Activated T-cell treated with anti-CD3 and anti-CD28 coated beads, Interleukin-2, amount 50 U/mL, for 72 hours (primary cell): ENCODE data around the gene TFAM. TPM values are rescaled to one million over a fixed set of nuclear protein-coding genes. Genes with fewer than 3 reads are reported as not detected.

Experiments
- ATAC-seq, 2 donors: fragments of 150-1000 bp; cut with Tn5 transposase; replicated peaks in 1 of 2; 2 replicates each; pipeline ENCODE4 v1.10.0; 2021; ENCODE audit warnings: moderate library complexity in 2 of 2, mild to moderate bottlenecking in 1 of 2
- DNase-seq, 2 donors: peaks; one replicate each; pipeline ENCODE4 v3.0.0; 2021 to 2022; ENCODE audit warnings: mixed read lengths in 1 of 2
- H3K27ac Mint-ChIP-seq: one replicate; pipeline ENCODE4 v1.8.0; 2022; ENCODE audit warnings: mild to moderate bottlenecking, moderate library complexity, mixed read lengths
- H3K27me3 Mint-ChIP-seq: one replicate; pipeline ENCODE4 v1.8.0; 2022; ENCODE audit warnings: low read depth, mixed read lengths
- H3K36me3 Mint-ChIP-seq, 2 donors: one replicate each; pipeline ENCODE4 v1.8.0; 2022; ENCODE audit warnings: mixed read lengths in 2 of 2, mild to moderate bottlenecking in 1 of 2; ENCODE audit not compliant: insufficient read depth in 2 of 2
- H3K4me1 Mint-ChIP-seq: one replicate; pipeline ENCODE4 v1.8.0; 2022; ENCODE audit warnings: low read depth, mixed read lengths
- H3K4me3 Mint-ChIP-seq, 2 donors: one replicate each; pipeline ENCODE4 v1.8.0; 2022; ENCODE audit warnings: mild to moderate bottlenecking in 2 of 2, mixed read lengths in 2 of 2, moderate library complexity in 2 of 2
- H3K9me3 Mint-ChIP-seq, 2 donors: one replicate each; pipeline ENCODE4 v1.8.0; 2022; ENCODE audit warnings: mixed read lengths in 2 of 2
- total RNA-seq, 2 donors: library from RNA; stranded (reverse); gene quantifications; one replicate each; pipeline ENCODE4 v1.2.3, GENCODE V29; 2022

The TFAM gene
- 10 to 100 TPM; 72.4 to 89.8 TPM for total RNA-seq

GRCh38 chr10:58384999-58385783 is at the start of gene TFAM:
TFAM (plus strand) TSS chr10:58385410; CDS start chr10:58385548, 138 bp downstream.
- DNase-seq (peak; percentile 96 to 97), ATAC-seq (peak; percentile 93 to 94)
- H3K27me3 Mint-ChIP-seq: no peaks in the 10 kb centered on the region
- H3K9me3 Mint-ChIP-seq: no peaks in the 10 kb centered on the region
- H3K4me1 Mint-ChIP-seq: peaks cover 56% of the 10 kb centered on the region
- peak within 1 kb of the TSS; percentile 98 for H3K27ac Mint-ChIP-seq
- peak within 1 kb of the TSS; percentile 97 to 98 for H3K4me3 Mint-ChIP-seq
- peaks cover 3 to 18% of the 10 kb centered on the region in 2 donors for H3K36me3 Mint-ChIP-seq

DNA sequence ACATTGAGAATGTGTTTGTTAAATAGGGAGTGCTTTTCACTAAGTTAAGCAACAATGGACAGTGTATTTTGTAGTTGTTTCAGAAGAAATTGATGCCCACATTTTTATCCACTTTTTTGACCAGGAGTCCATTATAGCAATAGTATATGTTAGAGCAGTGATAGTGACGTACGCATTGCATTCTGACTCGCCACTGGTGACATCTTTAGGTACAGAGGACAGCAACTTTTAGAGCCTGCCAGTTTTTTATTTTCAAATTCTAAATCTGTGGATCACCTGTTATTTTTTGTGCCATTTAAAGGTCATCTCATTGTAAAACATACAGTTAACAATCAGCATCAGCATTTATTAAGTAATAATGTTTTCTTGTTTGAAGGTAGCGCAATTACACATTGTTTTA is 49.0 kb upstream of the TFAM start:
- H3K36me3 Mint-ChIP-seq: peaks cover 4 to 9% of the 10 kb centered on the region in 2 donors
- H3K27ac Mint-ChIP-seq: peak overlapping the region; percentile 97
- peaks cover 53% of the 10 kb centered on the region for H3K4me1 Mint-ChIP-seq

GRCh38 chr10:58341422-58341821 is 43.8 kb upstream of the TFAM start:
- no peak overlapping the region for H3K27ac Mint-ChIP-seq
- DNase-seq (no peak), ATAC-seq (no peak)
- H3K9me3 Mint-ChIP-seq: no peaks in the 10 kb centered on the region
- no peaks in the 10 kb centered on the region for H3K27me3 Mint-ChIP-seq
- peaks cover 44% of the 10 kb centered on the region for H3K4me1 Mint-ChIP-seq
- no peak overlapping the region for H3K4me3 Mint-ChIP-seq
- peaks cover 2 to 10% of the 10 kb centered on the region in 2 donors for H3K36me3 Mint-ChIP-seq

More for the DNA sequence above, 49.0 kb upstream of the TFAM start:
- Mint-ChIP-seq H3K27me3 (no peaks in the 10 kb centered on the region), H3K9me3 (peaks cover 0 to 2% of the 10 kb centered on the region in 2 donors), H3K4me3 (peak overlapping the region; percentile 99 to 100)
- no peak for DNase-seq
- ATAC-seq: no peak

DNA sequence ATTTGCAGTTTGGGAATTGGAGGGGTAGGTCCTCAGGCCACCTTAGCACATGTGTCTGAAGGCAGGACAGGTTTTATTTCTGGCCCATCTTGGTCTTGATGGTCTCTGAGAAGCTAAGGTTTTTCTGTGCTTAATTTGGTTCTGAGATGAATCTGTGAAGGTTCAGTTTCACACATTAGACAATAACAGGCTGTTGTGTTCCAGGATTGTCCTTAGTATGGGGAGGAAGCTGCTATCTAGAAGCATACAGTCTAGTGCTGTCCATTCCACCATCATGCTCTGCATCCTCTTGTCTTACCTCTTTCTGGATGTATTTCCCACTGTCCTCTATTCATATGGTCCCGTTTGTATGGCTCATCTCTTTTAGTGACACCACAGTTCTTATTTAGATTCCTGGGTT is 43.3 kb upstream of the TFAM start:
- no peak for ATAC-seq
- H3K27ac Mint-ChIP-seq: no peak overlapping the region

DNA sequence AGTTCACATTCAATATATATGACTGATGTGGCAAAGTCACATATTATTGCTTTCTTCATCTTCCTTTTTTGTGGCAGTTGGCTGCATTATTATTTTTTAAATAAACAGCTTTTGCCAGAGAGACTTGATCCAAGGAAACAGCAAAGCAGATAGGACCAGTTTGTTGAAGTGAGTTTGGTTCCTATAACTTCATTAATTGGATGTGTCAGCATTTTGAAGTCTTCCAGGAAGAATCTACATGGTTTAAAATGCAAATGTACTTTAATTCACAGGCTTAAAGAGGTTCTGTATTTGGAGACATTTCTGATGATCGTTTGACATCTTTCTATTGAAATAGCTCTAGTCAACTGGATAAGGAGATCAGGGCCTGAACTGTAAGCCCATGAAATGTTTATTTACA is 37.2 kb upstream of the TFAM start:
- no peak overlapping the region for H3K27ac Mint-ChIP-seq

More for the DNA sequence above, 43.3 kb upstream of the TFAM start:
- Mint-ChIP-seq H3K9me3 (no peaks in the 10 kb centered on the region), H3K4me3 (no peak overlapping the region), H3K36me3 (peaks cover 2 to 10% of the 10 kb centered on the region in 2 donors), H3K27me3 (no peaks in the 10 kb centered on the region), H3K4me1 (peaks cover 40% of the 10 kb centered on the region)
- DNase-seq: no peak

DNA sequence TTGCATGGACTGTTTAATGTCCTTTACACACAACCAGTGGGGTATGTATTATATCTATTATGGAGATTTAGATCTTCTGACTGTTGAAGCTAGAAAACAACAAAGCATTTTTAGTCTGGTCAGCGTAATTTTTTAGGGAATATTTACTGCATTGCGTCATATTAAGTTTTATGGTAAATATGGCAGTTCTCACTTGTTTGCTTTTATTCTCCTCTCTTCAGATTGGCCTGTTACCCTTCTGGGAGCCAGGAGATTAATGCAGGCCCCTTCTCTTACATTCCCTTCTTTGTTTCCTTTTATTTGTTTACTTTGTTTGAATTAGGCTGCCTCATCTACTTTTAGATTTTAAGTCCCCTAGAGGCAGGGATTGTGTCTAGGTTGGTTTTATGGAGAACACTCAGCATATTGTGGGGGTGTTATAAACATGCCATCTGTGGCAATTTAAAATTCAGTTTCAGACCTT is 36.6 kb upstream of the TFAM start:
- DNase-seq: no peak

More for the DNA sequence above, 37.2 kb upstream of the TFAM start:
- peaks cover 32% of the 10 kb centered on the region for H3K4me1 Mint-ChIP-seq
- peaks cover 2 to 7% of the 10 kb centered on the region in 2 donors for H3K36me3 Mint-ChIP-seq
- DNase-seq (no peak), ATAC-seq (no peak)
- no peak overlapping the region for H3K4me3 Mint-ChIP-seq
- no peaks in the 10 kb centered on the region for H3K27me3 Mint-ChIP-seq
- no peaks in the 10 kb centered on the region for H3K9me3 Mint-ChIP-seq

GRCh38 chr10:58350023-58350422 is 35.2 kb upstream of the TFAM start:
- Mint-ChIP-seq H3K36me3 (peaks cover 2 to 7% of the 10 kb centered on the region in 2 donors), H3K9me3 (no peaks in the 10 kb centered on the region), H3K27me3 (no peaks in the 10 kb centered on the region), H3K4me3 (no peak overlapping the region), H3K4me1 (peaks cover 26% of the 10 kb centered on the region), H3K27ac (no peak overlapping the region)
- ATAC-seq (no peak), DNase-seq (no peak)

More for the DNA sequence above, 36.6 kb upstream of the TFAM start:
- Mint-ChIP-seq H3K27ac (no peak overlapping the region), H3K4me3 (no peak overlapping the region), H3K9me3 (no peaks in the 10 kb centered on the region), H3K27me3 (no peaks in the 10 kb centered on the region), H3K4me1 (peaks cover 32% of the 10 kb centered on the region), H3K36me3 (peaks cover 2 to 7% of the 10 kb centered on the region in 2 donors)
- ATAC-seq: no peak

DNA sequence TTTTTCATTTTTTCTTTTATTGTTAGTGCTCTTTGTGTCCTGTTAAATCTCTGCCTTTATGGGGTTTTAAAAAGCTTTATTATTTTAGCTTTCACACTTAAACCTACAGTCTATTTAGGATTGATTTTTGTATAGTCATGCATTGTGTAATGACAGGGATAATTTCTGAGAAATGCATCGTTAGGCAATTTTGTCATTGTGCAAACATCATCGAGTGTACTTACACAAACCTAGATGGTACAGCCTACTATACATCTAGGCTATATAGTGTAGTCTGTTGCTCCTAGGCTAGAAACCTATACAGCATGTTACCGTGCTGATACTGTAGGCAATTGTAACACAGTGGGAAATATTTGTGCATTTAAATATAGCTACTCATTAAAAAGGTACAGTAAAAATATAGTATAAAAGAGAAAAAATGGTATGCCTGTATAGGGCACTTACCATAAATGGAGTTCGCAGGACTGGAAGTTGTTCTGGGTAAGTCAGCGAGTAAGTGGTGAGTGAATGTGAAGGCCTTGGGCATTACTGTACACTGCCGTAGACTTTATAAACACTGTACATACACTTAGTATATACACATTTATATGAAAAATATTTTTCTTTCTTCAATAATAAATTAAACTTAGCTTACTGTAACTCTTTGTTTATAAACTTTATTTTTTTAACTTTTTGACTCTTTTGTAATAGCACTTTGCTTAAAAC is 34.4 kb upstream of the TFAM start:
- Mint-ChIP-seq H3K4me1 (peaks cover 26% of the 10 kb centered on the region), H3K9me3 (no peaks in the 10 kb centered on the region), H3K27ac (no peak overlapping the region), H3K36me3 (peaks cover under 1 to 3% of the 10 kb centered on the region in 2 donors), H3K27me3 (no peaks in the 10 kb centered on the region), H3K4me3 (no peak overlapping the region)
- ATAC-seq (no peak), DNase-seq (no peak)

DNA sequence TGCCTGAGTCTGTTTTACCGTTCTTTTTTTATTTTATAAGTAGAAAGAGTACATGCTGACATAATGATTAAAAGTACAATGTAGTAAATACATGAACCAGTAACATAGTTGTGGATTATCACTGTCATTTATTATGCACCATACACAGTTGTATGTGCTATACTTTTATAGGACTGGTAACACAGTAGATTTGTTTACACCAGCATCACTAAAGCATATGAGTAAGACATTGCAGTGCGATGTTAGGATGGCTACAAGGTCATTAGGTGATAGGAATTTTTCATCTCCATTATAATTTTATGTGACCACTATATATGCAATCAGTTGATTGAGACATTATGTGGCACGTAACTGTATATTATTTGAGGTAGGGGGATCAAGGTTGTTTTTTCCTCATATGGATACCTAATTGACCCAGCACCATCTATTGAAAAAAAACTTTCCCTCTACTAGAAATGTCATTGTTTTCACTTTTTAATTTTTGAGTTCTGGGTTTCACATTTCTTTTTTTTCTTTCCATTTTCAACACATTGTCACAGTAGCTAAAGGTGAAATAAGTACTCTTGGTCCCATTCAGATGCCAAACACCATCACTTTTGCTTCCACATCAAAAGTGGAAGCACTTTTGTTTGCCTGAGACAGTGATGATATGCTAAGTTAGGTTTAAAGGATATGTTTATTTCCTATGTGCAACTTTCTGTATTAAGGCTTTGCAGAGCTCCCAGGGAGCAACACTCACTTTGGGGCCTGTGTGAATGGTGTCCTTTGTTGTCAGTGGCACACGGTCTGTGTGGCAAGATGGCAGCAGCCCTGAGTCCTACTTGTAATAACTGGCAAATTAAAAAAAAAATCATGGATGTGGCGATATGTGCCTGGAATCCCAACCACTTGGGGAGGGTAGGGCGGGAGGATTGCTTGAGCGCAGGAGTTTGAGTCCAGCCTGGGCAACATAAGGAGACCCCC is 33.3 kb upstream of the TFAM start:
- H3K4me1 Mint-ChIP-seq: peaks cover 26% of the 10 kb centered on the region
- no peaks in the 10 kb centered on the region for H3K36me3 Mint-ChIP-seq
- ATAC-seq: no peak
- no peak for DNase-seq
- no peaks in the 10 kb centered on the region for H3K27me3 Mint-ChIP-seq
- H3K4me3 Mint-ChIP-seq: no peak overlapping the region
- no peaks in the 10 kb centered on the region for H3K9me3 Mint-ChIP-seq
- no peak overlapping the region for H3K27ac Mint-ChIP-seq

GRCh38 chr10:58352956-58353610 is 32.1 kb upstream of the TFAM start:
- Mint-ChIP-seq H3K4me1 (peaks cover 26% of the 10 kb centered on the region), H3K9me3 (no peaks in the 10 kb centered on the region), H3K36me3 (no peaks in the 10 kb centered on the region), H3K4me3 (no peak overlapping the region), H3K27me3 (no peaks in the 10 kb centered on the region), H3K27ac (no peak overlapping the region)
- DNase-seq (no peak), ATAC-seq (no peak)

GRCh38 chr10:58356756-58357155 is 28.5 kb upstream of the TFAM start:
- no peak for ATAC-seq
- Mint-ChIP-seq H3K36me3 (no peaks in the 10 kb centered on the region), H3K27ac (no peak overlapping the region), H3K4me1 (peaks cover 18% of the 10 kb centered on the region), H3K4me3 (no peak overlapping the region), H3K9me3 (no peaks in the 10 kb centered on the region), H3K27me3 (no peaks in the 10 kb centered on the region)
- no peak for DNase-seq

DNA sequence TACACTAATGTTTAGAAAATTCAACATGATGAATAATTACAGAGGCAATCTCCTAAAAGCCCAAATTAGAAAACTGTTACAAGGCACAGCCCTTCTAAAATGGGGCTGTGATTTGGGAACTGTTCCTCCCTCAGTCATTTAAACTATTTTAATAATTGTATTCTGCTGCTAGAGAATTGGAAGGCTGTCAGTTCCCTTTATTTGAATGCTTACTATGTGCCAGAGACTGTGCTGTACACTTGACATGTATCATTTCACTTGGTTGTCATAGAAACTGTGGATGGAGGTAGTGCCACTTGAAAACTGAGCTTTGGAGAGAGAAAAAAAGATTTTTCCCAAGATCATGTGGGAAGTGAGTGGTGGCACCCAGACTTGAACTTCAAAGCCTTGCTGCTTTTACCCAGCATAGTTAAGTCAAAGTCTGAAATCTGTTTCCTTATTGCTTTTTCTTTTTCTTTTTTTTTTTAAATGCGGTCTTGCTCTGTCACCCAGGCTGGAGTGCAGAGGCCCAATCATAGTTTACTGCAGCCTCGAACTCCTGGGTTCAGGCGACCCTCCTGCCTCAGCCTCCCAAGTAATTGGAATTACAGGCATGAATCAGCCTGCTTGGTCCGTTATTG is 26.8 kb upstream of the TFAM start:
- DNase-seq (no peak), ATAC-seq (no peak)
- no peaks in the 10 kb centered on the region for H3K9me3 Mint-ChIP-seq
- peaks cover 0 to 3% of the 10 kb centered on the region in 2 donors for H3K36me3 Mint-ChIP-seq
- no peaks in the 10 kb centered on the region for H3K27me3 Mint-ChIP-seq
- H3K4me1 Mint-ChIP-seq: peaks cover 15% of the 10 kb centered on the region
- H3K4me3 Mint-ChIP-seq: no peak overlapping the region
- no peak overlapping the region for H3K27ac Mint-ChIP-seq
